Testis (tissue), 3 donors: ENCODE data around the gene CKAP5. TPM values are rescaled to one million over a fixed set of nuclear protein-coding genes. Genes with fewer than 3 reads are reported as not detected.

Experiments used
- DNase-seq: peaks from one replicate; pipeline ENCODE4 v3.0.0-alpha.2; 2019
- H3K27ac ChIP-seq, 2 donors: fragments of 200-600 bp; sonication (generic); one replicate each; pipeline ENCODE4 v1.5.1; 2019
- H3K27me3 ChIP-seq: fragments of 200-600 bp; sonication (generic); one replicate; pipeline ENCODE4 v1.5.1; 2019
- H3K36me3 ChIP-seq: fragments of 200-600 bp; sonication (generic); one replicate; pipeline ENCODE4 v1.5.1; 2017; ENCODE audit warnings: low read depth; ENCODE audit errors: missing control alignments
- H3K4me1 ChIP-seq: fragments of 200-600 bp; sonication (generic); one replicate; pipeline ENCODE4 v1.5.1; 2019
- H3K4me3 ChIP-seq, 2 donors: fragments of 200-600 bp; sonication (generic); one replicate each; pipeline ENCODE4 v1.5.1; 2017 to 2019
- H3K9me3 ChIP-seq: fragments of 200-600 bp; sonication (generic); one replicate; pipeline ENCODE4 v1.5.1; 2017
- POLR2A ChIP-seq: fragments of 450-650 bp; IDR thresholded peaks from one replicate; pipeline ENCODE4 v1.6.1; 2017; ENCODE audit warnings: antibody characterized with exemption, mild to moderate bottlenecking, moderate library complexity
- WGBS, 2 donors: methylation state at CpG; one replicate each; pipeline ENCODE4 v1.1.5; 2018; 5-methylcytosine and 5-hydroxymethylcytosine counted together
- intact Hi-C: fragments of 100-400 bp; cut with DNase I; formaldehyde crosslinking; loops from one replicate; pipeline ENCODE4 v1.15.1; 2023; ENCODE audit warnings: low total_unique reads
- polyA plus RNA-seq: library from polyadenylated mRNA; stranded (reverse); fragments of 350-450 nt; fragmentation: Illumina TruSeq; extraction: RNeasy Lipid Tissue Mini Kit (QIAGEN cat#74804); gene quantifications from one replicate; pipeline ENCODE4 v1.2.3, GENCODE V29; 2014; ENCODE audit warnings: low read depth, low replicate concordance; ENCODE audit not compliant: insufficient read depth
- total RNA-seq, 2 donors: library from RNA; depleted of rRNA; stranded (reverse); fragments of >200 nt; gene quantifications; one replicate each; pipeline ENCODE4 v1.2.3, GENCODE V29; 2016
- TF ChIP-seq, protein P1 (sequence below), 3 experiments: fragments of 450-650 bp in 2 of 3; fragments of 200-600 bp in 1 of 3; sonication (generic) in 1 of 3; IDR thresholded peaks; one replicate each; pipeline ENCODE4 v1.5.1; 2016 to 2019; ENCODE audit warnings: antibody characterized with exemption in 3 of 3, mild to moderate bottlenecking in 2 of 3, moderate library complexity in 1 of 3

The CKAP5 gene
- total and polyA plus RNA-seq, 3 donors from 2014 or later, result 92.3 to 118 (median 106) TPM

DNA sequence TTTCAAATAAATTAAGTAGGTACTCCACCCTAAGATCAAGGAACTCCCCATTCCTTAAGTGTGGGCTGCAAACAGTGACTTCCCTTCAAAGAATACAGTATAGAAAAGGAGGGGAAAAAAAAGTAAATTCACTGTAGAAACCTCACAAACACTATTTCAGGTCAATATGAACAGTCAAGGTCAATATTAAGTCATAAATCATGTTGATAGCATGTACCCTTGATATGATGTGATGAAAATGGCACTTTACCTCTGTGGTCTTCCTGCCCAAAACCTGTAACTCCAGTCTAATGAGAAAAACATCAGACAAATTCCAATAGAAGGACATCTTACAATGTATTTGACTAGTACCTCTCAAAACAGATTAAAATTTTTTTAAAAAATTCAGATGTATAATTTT lies 8.2 kb downstream of the CKAP5 start:
- Histone ChIP-seq H3K36me3 (no peaks in the 10 kb centered on the region), H3K9me3 (no peaks in the 10 kb centered on the region), H3K27me3 (no peaks in the 10 kb centered on the region), H3K4me1 (no peaks in the 10 kb centered on the region), H3K27ac (no peak overlapping the region), H3K4me3 (no peak overlapping the region)
- TF ChIP-seq, protein P1, sequence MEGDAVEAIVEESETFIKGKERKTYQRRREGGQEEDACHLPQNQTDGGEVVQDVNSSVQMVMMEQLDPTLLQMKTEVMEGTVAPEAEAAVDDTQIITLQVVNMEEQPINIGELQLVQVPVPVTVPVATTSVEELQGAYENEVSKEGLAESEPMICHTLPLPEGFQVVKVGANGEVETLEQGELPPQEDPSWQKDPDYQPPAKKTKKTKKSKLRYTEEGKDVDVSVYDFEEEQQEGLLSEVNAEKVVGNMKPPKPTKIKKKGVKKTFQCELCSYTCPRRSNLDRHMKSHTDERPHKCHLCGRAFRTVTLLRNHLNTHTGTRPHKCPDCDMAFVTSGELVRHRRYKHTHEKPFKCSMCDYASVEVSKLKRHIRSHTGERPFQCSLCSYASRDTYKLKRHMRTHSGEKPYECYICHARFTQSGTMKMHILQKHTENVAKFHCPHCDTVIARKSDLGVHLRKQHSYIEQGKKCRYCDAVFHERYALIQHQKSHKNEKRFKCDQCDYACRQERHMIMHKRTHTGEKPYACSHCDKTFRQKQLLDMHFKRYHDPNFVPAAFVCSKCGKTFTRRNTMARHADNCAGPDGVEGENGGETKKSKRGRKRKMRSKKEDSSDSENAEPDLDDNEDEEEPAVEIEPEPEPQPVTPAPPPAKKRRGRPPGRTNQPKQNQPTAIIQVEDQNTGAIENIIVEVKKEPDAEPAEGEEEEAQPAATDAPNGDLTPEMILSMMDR (IDR thresholded peaks at IDR 0.05), result no peak
- TF ChIP-seq POLR2A, result no peak
- intact Hi-C loops, result no loop called here
- no peak for DNase-seq

DNA sequence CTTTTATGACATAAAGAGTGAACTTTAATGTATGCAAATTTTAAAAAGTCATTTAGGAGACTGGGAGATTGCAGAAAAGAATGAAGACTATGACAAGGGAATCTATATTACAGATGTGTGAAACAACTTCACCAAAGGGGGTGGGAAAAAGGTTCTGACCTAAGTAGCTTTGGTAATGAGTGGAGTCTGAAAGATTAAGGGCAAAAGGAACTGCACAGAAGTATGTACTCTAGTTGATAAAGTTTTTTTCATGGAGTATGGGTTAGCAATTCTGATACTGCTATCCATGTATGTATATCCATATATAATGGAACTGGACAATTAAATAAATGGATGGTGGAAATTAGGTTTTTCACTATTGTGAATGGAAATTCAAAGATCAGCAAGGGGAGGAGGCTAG lies 9.2 kb downstream of the CKAP5 start:
- intact Hi-C loops, result no loop called here

GRCh38 chr11:46836431-46836830 lies 9.6 kb downstream of the CKAP5 start:
- intact Hi-C loops, result no loop called here
- H3K27ac ChIP-seq, result no peak overlapping the region
- no peak overlapping the region for H3K4me3 ChIP-seq
- no peak for TF ChIP-seq POLR2A
- TF ChIP-seq, protein P1 (IDR thresholded peaks at IDR 0.05), result no peak
- 84 to 98% methylated on average over 1 of the region's 1 CpG for WGBS, 2 donors
- no peaks in the 10 kb centered on the region for H3K36me3 ChIP-seq
- no peaks in the 10 kb centered on the region for H3K9me3 ChIP-seq
- no peaks in the 10 kb centered on the region for H3K4me1 ChIP-seq
- no peak for DNase-seq
- H3K27me3 ChIP-seq, result no peaks in the 10 kb centered on the region

More for the DNA sequence above, 9.2 kb downstream of the CKAP5 start:
- Histone ChIP-seq H3K9me3 (no peaks in the 10 kb centered on the region), H3K4me3 (no peak overlapping the region), H3K4me1 (no peaks in the 10 kb centered on the region), H3K36me3 (no peaks in the 10 kb centered on the region), H3K27me3 (no peaks in the 10 kb centered on the region), H3K27ac (no peak overlapping the region)
- no peak for TF ChIP-seq POLR2A
- TF ChIP-seq, protein P1 (IDR thresholded peaks at IDR 0.05), result no peak
- DNase-seq, result no peak

DNA sequence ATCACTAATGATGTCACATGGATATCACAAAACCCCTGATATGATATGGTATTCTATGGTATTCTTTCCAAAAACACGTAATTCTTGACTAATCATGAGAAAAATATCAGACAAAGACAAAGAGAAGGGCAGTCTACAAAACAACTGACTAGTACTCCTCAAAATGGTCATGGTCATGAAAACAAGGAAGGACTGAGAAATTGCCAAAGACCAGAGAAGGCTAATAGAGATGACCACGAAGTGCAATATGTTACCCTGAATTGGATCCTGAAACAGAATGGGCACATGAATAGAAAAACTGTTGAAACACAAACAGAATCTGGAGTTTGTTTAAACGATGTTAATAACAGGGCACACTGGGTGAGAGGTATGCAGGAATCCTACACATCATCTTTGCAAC lies 10.2 kb downstream of the CKAP5 start:
- DNase-seq, result no peak
- Histone ChIP-seq H3K4me1 (no peaks in the 10 kb centered on the region), H3K36me3 (no peaks in the 10 kb centered on the region), H3K27ac (no peak overlapping the region), H3K27me3 (no peaks in the 10 kb centered on the region), H3K4me3 (no peak overlapping the region), H3K9me3 (no peaks in the 10 kb centered on the region)
- no peak for TF ChIP-seq POLR2A
- TF ChIP-seq, protein P1 (IDR thresholded peaks at IDR 0.05), result no peak
- intact Hi-C loops, result no loop called here
- 74 to 81% methylated on average over 3 of the region's 3 CpGs for WGBS, 2 donors

DNA sequence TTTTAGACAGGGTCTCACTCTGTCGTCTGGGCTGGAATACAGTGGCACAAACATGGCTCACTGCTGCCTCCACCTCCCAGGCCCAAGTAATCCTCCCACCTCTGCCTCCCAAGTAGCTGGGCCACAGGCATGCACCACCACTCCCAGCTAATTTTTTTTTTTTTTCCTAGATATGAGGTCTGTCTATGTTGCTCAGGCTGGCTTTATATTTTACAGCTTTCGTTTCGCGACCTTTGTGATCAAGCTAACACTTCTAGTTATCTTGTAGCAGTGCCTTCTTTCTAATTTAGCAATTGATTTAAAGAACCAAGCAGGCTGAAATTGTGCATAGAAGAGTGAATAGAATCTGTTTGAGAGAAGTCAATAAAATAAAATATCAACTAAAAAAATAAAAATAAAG lies 11.3 kb downstream of the CKAP5 start:
- no peak overlapping the region for H3K4me3 ChIP-seq
- no peaks in the 10 kb centered on the region for H3K27me3 ChIP-seq
- DNase-seq, result no peak
- intact Hi-C loops, result no loop called here
- TF ChIP-seq, protein P1 (IDR thresholded peaks at IDR 0.05), result no peak
- TF ChIP-seq POLR2A, result no peak
- no peaks in the 10 kb centered on the region for H3K4me1 ChIP-seq
- H3K36me3 ChIP-seq, result no peaks in the 10 kb centered on the region
- H3K27ac ChIP-seq, result no peak overlapping the region
- 88 to 90% methylated on average over 4 of the region's 4 CpGs for WGBS, 2 donors
- H3K9me3 ChIP-seq, result no peaks in the 10 kb centered on the region
